ENCODE results near the gene ENO4.

- TF ChIP-seq CTCF (IDR thresholded peaks at IDR 0.05) (no peak), POLR2AphosphoS5 (IDR thresholded peaks at IDR 0.05) (no peak)
Measured at GRCh38 chr10:116912162-116912561, 62.9 kb downstream of the ENO4 start.

Measured in sigmoid colon (tissue), 4 donors.